ENCODE results near the gene CCDC92B. TPM values are rescaled to one million over a fixed set of nuclear protein-coding genes. Genes with fewer than 3 reads are reported as not detected.
"Not testable (repeated sequence)": the region's sequence is repeated elsewhere in the genome, so short reads cannot be mapped to it uniquely, and the experiment has no call there.

The CCDC92B gene
- 0.14 TPM for polyA plus RNA-seq (ENCODE audit: insufficient read length)

- no peak for DNase-seq (ENCODE audit: low read depth)
Measured at GRCh38 chr17:2749058-2749783, at the start of gene CCDC92B. CCDC92B (minus strand) TSS chr17:2749652; CDS start chr17:2735145, 14,507 bp downstream.

GRCh38 chr17:2798678-2799077 lies 49.2 kb upstream of the CCDC92B start:
- no peak for DNase-seq (ENCODE audit: low read depth)

DNA sequence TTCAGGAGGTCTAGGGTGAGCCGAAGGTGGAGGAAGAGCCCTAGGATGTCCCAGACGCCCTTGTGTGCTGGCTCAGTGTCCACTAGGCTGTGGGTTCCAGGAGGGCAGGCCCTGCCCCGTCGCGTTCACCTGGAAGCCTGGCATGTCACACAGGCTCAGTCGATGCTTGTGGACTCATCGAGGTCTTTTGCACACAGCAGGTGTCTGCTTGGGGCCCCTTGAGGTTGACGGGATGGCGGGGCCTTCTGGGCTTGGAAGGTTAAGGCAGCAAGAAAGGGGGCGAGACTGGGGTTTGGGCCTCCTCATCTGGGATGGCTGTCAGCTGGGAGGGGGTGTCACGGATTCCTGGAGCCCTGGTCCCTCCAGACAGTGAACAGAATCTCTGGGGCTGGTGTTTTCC lies 48.7 kb upstream of the CCDC92B start:
- no peak for DNase-seq (ENCODE audit: low read depth)

- DNase-seq (ENCODE audit: low read depth), result no peak
Measured at GRCh38 chr17:2797637-2798036, 48.2 kb upstream of the CCDC92B start.

DNA sequence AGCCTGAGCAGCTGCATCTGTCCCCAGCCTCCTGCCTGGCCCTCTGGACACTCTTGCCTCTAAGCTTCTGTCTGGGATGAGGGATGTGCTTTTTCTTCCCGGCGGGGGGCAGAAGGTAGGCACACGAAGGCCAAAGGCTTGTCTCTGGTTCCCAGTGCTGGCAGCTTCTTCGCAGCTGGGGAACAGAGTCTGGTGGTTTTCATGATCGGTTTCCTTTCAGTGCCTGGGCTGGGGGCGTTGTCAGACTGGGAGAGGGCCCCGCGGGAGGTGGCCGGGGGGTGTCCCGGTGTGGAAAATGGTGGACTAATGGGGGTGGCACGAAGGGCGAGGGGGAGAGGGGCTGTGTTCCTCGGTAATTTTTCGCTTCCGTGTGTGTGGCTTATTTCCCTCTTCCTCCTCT lies 47.8 kb upstream of the CCDC92B start:
- DNase-seq (ENCODE audit: low read depth), result no peak

DNA sequence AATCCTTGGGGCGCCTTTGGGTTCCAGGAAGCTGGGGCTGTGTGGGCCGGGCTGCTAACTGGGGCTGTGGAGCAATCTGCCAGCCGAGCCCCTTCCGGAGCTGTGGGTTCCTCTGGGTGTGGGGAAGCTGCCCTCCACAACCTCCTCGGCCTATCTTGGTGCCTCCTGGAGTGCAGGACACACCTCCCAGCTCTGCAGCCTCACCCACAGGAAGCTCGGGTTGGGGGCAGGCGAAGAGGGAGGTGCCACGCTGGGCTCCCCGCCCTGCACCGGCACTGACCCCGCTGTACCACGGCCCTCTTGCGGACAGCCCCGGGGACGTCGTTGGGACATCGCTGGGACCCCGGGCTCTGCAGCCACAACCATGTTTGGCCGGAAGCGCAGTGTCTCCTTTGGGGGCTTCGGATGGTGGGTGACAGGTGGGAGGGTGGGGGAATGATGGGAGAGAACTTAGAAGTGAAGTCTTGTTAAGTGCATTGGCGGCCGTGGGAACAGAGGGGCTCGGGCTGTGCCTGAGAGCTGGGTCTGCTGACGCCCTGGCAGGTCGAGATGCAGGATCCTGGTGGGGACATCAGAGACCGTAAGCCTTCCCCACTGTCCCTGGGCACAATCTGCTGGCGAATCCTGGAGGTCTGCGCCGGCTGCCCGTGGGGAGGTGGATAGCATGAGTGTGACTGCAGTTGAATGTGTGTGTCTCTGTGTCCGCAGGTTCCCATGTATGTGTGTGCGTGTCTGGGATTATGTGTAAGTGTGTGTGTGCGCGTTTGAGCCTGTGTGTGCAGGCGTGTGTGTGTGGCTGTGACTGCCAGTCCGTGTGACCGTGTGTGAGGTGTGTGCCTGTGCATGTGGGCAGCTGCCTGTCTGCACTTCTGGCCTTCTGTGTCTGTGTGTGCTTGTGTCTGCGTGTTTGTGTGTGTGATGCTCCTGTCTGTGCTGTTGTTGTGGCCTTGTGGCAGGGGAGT lies 47.0 kb upstream of the CCDC92B start, which contains the start of gene RAP1GAP2:
RAP1GAP2 (plus strand) TSS at position 275 of the 962 bp plus-strand sequence; CDS start at position 365, 90 bp downstream.
- DNase-seq (ENCODE audit: low read depth), result no peak

DNA sequence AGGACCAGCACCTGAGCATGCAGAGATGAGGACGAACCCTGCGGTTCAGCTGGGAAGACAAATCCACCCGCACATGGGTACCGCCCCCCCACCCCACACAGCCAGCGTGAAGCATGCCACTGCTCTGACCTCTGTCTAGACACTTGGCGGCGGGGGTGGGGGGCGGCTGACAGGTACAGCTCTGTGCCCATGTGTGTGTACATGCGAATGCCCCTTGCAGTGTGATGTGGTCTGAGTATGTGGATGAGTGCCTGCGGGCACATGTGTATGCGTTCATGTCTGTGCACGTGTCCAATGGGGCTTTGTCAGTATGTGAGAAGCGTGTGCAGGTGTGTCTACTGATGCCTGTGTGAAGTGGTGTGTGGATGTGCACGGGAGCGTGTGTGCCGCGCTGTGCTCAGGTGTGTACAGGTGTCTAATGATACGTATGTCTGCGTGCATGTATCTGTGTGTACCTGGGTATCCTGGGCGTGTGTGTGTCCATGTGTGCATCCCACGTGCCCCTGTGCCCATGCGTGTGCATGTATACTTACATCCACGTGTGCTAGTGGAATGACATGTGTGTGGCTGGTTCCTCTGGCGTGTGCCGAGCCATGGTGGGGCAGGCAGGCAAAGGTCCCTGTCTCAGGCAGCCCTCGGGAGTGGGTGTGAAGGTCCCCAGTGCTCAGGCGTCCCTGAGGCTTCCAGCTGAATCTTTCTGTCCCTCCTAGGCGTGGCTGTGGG lies 46.1 kb upstream of the CCDC92B start:
- DNase-seq (ENCODE audit: low read depth), result no peak

- DNase-seq (ENCODE audit: low read depth), result no peak
Measured at GRCh38 chr17:2794111-2794803, 44.8 kb upstream of the CCDC92B start.

DNA sequence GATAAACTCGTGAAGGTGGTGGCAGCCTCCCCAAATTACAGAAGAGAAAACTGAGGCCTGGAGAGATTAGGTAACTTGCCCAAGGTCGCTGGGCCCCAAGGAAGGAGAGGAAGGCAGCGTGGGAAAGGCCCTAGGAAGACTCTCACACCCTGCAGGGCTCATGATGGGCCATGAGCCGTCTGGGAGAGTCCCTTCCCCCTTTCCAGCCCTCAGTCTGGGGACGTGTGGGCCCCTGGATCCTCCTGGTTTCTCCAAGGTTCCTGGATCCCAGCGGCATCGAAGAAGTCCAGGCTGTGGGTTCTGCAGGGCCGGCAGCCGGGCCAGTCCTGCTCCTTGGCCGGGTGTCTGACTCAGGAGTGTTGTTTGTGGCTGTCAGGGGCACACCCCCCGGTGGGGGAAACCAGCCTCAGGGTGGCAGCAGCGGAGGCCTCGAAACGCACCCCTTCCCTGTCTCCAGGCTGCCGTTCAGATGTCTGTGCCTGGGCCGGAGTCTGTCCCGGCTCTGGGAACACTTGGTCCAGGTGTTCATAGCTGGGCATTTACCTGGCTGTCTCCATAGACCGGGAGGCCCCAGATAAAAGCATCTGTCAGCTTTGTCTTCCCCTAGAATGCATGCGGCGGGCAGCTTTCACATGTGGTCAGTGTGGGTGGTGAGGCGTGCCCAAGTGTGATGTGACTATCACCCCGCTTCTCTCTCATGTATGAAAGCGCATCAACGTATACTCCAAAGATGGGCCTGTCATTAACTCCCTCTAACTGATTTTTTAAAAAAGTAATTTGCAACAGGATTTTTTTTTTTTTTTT lies 43.1 kb upstream of the CCDC92B start:
- DNase-seq (ENCODE audit: low read depth), result no peak

DNA sequence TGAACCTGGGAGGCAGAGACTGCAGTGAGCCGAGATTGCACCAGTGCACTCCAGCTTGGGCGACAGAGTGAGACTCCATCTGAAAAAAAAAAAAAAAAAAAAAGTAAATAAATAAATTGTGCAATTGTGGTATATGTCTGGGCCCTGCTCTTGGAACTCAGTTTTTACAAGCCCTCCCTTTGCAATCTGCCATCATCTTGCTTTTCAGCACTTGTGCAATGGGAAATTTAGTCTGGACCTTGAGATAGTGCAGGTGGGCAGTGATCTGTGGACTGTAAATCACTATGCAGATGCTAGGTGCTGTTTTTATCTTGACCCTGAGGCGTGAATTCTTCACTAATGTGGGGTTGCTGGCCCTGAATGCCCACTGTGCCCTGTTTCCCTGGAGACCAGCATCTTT lies 40.2 kb upstream of the CCDC92B start:
- DNase-seq (ENCODE audit: low read depth), result no peak

GRCh38 chr17:2786176-2786881 lies 36.9 kb upstream of the CCDC92B start:
- peak; percentile 32 for DNase-seq (ENCODE audit: low read depth)

GRCh38 chr17:2785376-2785775 lies 35.9 kb upstream of the CCDC92B start:
- not testable (repeated sequence) for DNase-seq (ENCODE audit: low read depth)

DNA sequence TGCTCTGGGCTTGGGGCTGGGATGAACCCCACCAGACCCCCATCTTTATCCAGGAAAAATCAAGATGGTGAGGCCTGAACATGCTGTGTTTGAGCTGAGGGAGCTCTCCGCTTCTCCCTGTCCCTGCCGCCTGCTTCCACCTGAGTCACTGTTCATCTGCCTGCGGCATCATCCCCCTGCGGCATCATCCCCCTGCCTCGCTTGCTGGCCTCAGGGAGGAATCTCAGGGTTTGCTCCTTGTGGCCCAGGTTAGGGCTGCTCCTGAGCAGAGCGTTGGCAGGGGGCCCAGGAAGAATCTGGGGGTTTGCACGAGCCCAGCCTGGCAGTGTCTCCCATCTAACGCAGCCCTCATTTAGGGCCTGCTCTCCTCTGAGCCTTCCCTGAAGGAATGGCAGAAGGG lies 35.4 kb upstream of the CCDC92B start:
- no peak for DNase-seq (ENCODE audit: low read depth)

DNA sequence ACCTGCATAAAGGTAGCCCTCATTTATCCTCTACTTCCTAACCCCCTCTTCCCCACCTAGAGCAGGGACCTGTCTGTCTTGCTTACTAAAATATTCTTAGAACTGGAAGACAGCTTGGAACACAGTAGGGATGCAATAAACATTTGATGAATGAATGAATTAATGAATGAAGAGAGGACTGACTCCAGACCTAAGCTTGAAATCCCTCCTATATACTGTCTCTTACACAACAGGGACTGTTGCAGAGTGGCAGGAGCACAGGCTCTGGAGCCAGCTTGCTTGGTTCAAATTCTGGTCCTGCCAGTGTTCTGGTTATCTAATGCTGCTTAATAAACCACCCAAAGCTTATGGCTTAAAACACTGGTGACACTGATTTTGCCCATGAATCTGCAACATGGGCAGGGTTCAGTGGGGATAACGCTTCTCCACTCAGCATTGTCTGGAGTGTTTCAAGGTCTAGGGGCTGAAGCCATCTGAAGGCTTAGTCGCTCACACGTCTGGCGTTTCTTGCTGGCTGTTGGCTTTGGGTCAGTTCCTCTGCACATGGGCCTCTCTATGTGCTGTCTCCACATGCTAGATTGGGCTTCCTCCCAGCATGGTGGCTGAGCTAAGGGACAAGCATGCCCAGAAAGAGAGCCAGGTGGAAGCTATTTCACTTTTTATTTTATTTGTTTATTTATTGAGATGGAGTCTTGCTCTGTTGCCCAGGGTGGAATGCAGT lies 34.0 kb upstream of the CCDC92B start:
- no peak for DNase-seq (ENCODE audit: low read depth)

GRCh38 chr17:2782055-2782454 lies 32.6 kb upstream of the CCDC92B start:
- no peak for DNase-seq (ENCODE audit: low read depth)

GRCh38 chr17:2781598-2781997 lies 32.1 kb upstream of the CCDC92B start:
- not testable (repeated sequence) for DNase-seq (ENCODE audit: low read depth)

GRCh38 chr17:2780931-2781454 lies 31.5 kb upstream of the CCDC92B start:
- no peak for DNase-seq (ENCODE audit: low read depth)

DNA sequence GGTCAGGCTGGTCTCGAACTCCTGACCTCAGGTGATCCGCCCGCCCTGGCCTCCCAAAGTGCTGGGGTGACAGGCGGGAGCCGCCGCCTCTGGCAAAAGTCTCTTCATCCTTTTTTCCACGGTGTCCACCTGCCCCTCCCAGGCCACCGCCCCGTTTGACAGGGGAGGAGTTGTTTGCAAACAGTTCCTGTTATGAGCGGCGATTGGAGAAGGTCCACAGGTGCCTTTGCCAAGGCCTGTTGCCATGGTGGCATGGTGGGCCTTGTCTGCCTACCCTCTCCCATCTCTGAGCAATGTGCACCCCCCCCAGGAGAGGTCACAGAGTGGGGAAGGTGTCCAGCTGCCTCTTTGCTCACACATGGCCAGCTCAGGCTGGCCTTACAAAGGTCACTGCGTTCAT lies 30.8 kb upstream of the CCDC92B start:
- no peak for DNase-seq (ENCODE audit: low read depth)

DNA sequence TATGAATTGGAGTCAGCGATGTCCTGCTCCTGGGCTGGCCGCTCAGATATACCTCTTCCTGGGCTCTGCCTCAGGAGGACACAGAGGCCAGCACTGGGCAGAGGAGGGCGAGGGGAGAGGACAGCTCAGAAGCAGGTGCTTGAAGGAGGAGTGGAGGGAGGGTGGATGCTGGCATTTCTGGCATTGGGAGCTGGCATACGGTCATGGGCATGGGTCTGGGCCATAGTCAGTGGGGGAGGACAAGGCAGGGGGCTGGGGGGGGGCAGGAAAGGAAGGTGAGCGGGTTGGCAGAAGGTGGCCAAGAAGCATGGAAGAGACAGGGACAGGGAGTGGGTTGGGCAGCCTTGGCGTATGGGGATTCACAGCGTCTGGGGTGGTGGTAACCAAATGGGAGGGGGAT lies 30.1 kb upstream of the CCDC92B start:
- no peak for DNase-seq (ENCODE audit: low read depth)
